CD4-positive, alpha-beta T cell treated with Interleukin-12 subunit alpha and Interleukin-12 subunit beta, for 1 hour (primary cell): ENCODE measurements around the gene COL13A1.

Experiments
- DNase-seq: peaks from one replicate; pipeline ENCODE4 v3.0.0-alpha.2; 2020

COL13A1 gene

DNA sequence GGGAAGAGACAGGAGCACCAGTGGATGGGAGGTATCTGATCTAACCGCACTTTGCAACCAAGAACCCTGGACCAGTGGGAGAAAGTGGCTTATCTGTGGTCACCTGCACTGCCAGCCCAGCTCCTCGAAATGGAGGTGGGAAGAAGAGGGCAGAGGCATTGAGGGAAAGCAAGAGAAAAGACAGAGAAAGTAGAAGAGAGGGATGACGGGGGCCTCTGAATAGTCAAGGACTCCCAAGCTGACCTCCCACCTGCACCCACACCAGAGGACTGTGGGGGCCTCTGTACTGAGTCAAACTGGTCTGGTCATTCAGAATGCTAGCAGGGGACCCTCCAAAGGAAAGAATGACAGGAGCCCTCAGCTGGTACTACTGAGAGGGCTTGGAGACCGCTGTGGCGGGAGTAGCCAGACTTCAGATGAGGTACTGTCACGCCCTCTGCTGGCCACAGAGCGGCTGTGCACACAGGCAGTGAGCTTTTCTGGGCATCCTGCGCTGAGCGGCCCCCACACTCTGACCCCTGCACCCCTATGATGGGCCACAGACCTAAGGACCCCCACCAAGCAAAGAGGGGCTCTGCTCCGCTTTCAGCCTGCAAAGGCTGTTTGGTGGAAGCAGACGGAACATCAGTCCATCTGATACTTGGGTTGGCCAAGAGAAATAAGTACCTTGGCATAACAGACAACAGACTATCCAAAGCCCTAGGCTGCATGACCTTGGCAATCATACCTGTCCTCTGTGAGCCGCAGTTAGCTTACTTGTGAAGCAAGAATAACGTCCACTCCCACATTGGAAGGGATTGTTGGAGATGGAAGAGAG lies 112.9 kb downstream of the COL13A1 start:
- peak; percentile 39 for DNase-seq

DNA sequence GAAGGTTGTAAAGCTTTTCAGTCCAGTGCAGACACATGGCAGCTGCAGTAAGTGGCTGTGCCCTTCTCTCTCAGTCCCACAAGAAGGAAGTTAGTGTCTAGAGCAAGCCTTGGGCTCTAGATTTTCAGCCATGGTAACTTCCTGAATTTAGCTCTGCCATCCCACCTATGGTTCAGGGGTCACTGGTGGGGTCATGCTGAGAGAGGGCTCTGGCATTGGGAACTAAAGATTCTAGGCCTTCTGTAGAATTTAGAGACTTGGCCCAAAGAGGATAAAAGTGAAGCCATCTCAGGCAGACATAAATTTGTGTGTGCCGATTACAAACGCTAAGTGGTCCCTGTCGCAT lies 113.5 kb downstream of the COL13A1 start:
- no peak for DNase-seq

- no peak for DNase-seq
Observed at GRCh38 chr10:69916118-69916517, 114.4 kb downstream of the COL13A1 start.

- DNase-seq: no peak
Observed at GRCh38 chr10:69918036-69918435, 116.3 kb downstream of the COL13A1 start.

DNA sequence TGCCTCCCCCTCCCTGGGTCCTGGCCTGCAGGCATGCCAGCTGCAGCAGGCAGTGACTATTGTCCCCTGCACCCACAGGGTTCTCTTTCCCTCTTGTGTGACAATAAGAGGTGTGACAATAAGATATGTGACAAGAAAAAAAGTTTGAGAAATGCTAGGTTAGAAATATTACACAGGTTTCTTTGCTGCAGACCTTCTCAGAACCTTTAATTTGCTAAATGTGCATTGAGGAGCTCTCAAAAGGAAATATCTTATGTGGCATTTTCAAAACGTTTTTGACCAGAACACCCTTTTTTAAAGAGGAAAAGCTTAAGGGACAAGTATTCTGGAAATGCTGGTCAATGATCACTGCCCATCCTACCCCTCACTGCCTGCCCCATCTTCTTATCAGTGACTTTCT lies 117.5 kb downstream of the COL13A1 start:
- DNase-seq: no peak

GRCh38 chr10:69925111-69925510 lies 123.4 kb downstream of the COL13A1 start:
- no peak for DNase-seq

DNA sequence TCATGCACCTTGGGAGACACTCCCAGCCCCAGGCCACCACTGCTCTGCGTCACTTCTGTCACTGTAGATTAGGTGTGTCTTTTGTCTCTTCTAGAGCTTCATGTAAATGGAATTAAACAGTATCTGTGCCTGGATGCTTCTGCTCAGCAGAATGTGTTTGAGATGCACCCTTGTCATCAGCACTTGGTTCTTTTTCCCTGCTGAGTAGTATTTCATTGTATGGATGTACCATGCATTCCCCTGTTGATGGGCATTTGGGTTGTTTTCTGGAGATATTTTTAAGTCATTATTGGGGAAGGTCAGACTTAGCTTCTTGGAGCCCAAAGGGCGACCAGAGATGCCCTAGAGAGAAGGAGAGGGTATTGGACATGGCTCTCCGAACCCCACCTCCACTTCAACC lies 126.6 kb downstream of the COL13A1 start:
- DNase-seq: no peak

DNA sequence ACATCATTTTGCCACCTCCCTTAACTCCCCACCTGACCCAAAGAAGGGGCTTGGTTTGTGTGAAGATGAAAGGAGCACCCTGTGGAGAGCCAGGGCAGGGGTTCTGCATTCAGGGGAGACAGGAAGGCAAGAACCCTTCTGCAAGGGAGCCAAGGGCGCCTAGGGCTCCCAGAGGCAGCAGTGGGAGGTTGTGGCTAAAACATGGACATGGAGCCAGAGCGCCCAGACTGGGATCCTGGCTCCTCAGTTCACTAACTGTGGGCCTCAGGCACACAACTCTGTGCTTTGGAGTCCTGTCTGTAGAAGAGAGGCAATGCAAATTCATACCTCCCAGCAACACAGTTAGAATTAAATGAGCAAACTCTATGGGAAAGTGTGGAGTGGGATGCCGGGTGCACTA lies 127.9 kb downstream of the COL13A1 start:
- DNase-seq: no peak

DNA sequence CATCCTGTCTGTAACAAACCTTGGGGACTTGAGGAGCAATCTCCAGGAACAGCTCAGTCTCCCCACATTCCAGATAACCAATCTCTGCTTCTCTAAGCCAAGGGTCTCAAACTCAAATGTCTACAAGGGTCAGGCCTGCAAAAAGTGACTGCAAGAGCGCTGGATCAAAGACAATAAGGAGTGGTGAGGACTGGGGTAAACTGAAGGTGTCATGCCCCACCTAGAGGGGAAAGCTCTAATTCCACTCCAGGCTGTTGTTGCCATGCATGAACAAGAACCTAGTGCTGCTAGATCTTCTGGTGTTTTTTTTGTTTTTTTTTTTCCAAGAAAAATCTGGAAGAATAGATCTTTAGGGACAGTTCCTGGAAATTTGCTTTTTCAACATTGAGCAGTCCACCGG lies 133.1 kb downstream of the COL13A1 start:
- no peak for DNase-seq

DNA sequence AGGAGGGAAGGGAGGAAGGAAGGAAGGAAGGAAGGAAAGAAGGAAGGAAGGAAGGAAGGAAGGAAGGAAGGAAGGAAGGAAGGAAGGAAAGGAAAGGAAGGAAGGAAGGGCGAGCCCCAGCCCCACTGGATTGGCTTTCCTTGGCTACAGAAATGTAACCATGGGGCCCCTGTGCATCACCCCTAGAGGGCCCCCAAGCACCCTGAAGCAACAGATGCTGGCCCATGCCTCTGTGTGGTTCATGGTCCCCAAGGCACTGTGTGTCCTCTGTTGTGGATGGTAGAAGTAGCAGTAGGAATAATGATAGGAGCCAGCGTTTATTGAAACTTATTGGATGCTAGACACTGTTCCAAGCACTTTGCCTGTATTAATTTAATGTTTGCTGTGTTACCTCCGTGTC lies 134.4 kb downstream of the COL13A1 start:
- DNase-seq: no peak

- DNase-seq: no peak
Observed at GRCh38 chr10:69938541-69938991, 136.9 kb downstream of the COL13A1 start.

- DNase-seq: no peak
Observed at GRCh38 chr10:69939061-69939460, 137.4 kb downstream of the COL13A1 start.

- DNase-seq: no peak
Observed at GRCh38 chr10:69939481-69939880, 137.8 kb downstream of the COL13A1 start.

GRCh38 chr10:69941730-69942129 lies 140.0 kb downstream of the COL13A1 start:
- DNase-seq: no peak

- DNase-seq: no peak
Observed at GRCh38 chr10:69943292-69943820, 141.7 kb downstream of the COL13A1 start.

GRCh38 chr10:69944761-69945160 lies 143.1 kb downstream of the COL13A1 start:
- DNase-seq: no peak

GRCh38 chr10:69948261-69948660 lies 146.6 kb downstream of the COL13A1 start:
- DNase-seq: no peak

DNA sequence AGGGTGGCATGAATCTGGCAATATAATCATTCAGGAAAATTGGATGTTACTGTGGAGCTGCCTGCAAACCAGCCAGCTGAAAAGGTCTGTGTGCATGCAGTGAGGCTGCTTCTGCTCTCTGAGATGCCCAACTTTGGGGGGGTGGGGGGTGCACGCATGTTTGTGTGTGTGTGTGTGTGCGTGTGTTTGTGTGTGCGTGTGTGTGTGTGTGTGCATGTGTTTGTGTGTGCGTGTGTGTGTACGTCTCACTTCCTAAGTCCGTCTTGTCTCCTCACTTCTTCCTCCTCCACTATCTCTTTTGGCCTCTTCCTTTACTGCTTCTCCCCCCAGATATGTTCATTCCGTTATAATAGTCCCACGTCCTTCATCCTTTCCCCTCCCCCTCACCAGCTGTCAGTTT lies 148.1 kb downstream of the COL13A1 start:
- no peak for DNase-seq

- DNase-seq: no peak
Observed at GRCh38 chr10:69951658-69952057, 150.0 kb downstream of the COL13A1 start.

GRCh38 chr10:69952069-69952800 lies 150.5 kb downstream of the COL13A1 start:
- DNase-seq: no peak

DNA sequence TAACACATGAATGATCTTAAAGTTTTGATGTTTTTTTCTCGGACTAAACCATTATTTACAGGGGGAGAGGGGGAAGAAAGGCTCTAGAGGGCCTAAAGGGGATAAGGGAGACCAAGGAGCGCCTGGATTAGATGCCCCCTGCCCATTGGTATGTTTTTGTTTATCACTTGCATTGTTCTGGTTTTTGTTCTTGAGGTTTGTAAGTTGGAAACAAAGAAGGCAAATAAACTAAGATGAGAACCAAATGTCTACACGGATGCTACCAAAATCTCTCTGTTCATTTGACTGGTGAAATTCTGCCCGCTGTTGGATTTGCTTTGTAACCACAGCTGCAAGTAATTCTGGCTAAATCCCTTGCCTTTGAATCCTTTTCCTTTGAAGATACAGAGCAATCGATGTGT lies 151.1 kb downstream of the COL13A1 start:
- DNase-seq: no peak

DNA sequence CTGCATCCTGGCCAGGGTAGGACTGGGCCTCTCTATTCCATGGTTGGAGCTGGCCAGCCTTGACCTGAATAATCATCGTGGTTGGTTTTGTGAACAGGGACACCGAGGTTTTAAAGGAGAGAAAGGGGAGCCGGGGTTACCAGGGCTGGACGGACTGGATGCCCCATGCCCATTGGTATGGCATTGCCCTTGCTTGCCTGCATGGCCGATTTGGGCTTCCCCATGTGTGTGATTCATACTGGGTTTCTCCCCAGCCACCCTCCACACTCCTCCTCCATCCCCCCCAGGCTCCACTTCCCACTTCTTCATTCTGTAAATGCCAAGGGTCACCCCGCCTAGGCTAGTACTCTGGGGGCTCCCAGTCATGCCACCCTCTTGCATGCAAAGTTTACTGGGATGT lies 152.1 kb downstream of the COL13A1 start:
- DNase-seq: no peak

DNA sequence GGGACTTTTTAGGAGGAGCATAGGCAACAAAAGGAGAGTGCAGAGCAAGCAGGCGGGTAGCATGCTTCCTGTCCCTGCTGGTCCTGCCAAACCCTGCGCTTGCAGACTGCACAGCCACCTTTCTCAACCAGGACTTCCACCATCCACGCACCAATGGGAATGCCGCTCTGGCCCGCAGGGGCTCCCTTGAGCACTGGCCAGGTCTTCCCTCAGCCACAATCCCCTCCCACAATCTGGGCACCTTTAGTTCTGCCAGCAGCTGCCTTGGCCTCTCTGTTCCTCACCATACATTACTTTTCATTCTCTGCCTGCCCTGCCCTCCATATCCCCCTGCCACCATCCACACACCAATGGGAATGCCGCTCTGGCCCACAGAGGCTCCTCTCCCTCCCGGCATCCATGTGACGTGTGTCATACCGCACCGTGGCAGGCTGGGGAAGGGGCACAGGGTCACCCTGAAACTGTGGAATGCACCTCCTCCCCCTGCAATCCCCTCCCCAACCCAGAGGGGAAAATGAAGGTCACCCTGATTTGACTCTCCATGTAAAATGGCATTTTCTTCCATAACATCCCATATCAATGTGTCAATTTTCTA lies 153.6 kb downstream of the COL13A1 start:
- DNase-seq: no peak
